Peyer's patch (tissue), 4 donors: Measurements from ENCODE around the gene BIRC2.

Experiments
- CTCF ChIP-seq, 6 experiments: fragments of 450-650 bp in 4 of 6; fragments of 200-600 bp in 2 of 6; sonication (generic) in 1 of 6; IDR thresholded peaks; one replicate each; pipeline ENCODE4 v1.5.1; 2017 to 2019; ENCODE audit warnings: antibody characterized with exemption in 6 of 6, mild to moderate bottlenecking in 3 of 6, moderate library complexity in 1 of 6
- POLR2A ChIP-seq, 2 donors: fragments of 450-650 bp; IDR thresholded peaks; one replicate each; pipeline ENCODE4 v1.5.1; 2017; ENCODE audit warnings: antibody characterized with exemption in 2 of 2, mild to moderate bottlenecking in 2 of 2, moderate library complexity in 2 of 2

- TF ChIP-seq POLR2A (IDR thresholded peaks at IDR 0.05) (no peak), CTCF (IDR thresholded peaks at IDR 0.05) (no peak)
Observed at GRCh38 chr11:102416976-102417375, 70.0 kb downstream of the BIRC2 start.
